ES-I3 (cell line): Measurements from ENCODE around the gene ALDH8A1.

Source experiments
- H3K36me3 ChIP-seq: 2 replicates; pipeline ENCODE4 v1.6.1; 2013; ENCODE audit warnings: mild to moderate bottlenecking, low read length, control low read depth, moderate library complexity; ENCODE audit not compliant: insufficient read depth
- H3K4me1 ChIP-seq: 2 replicates; pipeline ENCODE4 v1.6.1; 2013; ENCODE audit warnings: mild to moderate bottlenecking, control low read depth, low read length; ENCODE audit not compliant: insufficient read depth
- H3K9ac ChIP-seq: 2 replicates; pipeline ENCODE4 v1.6.1; 2013; ENCODE audit warnings: low read depth, mild to moderate bottlenecking, low read length, moderate library complexity
- H3K9me3 ChIP-seq: 2 replicates; pipeline ENCODE4 v1.6.1; 2013; ENCODE audit warnings: mild to moderate bottlenecking, low read length, moderate library complexity; ENCODE audit not compliant: control insufficient read depth, insufficient read depth

ALDH8A1 gene

GRCh38 chr6:134962421-134962820 lies 12.5 kb upstream of the ALDH8A1 start:
- H3K36me3 ChIP-seq, result no peaks in the 10 kb centered on the region
- no peaks in the 10 kb centered on the region for H3K9me3 ChIP-seq
- H3K4me1 ChIP-seq, result no peaks in the 10 kb centered on the region
- no peak overlapping the region for H3K9ac ChIP-seq

- Histone ChIP-seq H3K36me3 (no peaks in the 10 kb centered on the region), H3K9me3 (no peaks in the 10 kb centered on the region), H3K4me1 (no peaks in the 10 kb centered on the region), H3K9ac (no peak overlapping the region)
These were observed 11.5 kb upstream of the ALDH8A1 start for GRCh38 chr6:134961366-134961765.

- Histone ChIP-seq H3K9me3 (no peaks in the 10 kb centered on the region), H3K4me1 (no peaks in the 10 kb centered on the region), H3K36me3 (no peaks in the 10 kb centered on the region), H3K9ac (no peak overlapping the region)
These were observed 9.7 kb upstream of the ALDH8A1 start for GRCh38 chr6:134959603-134960002.

DNA sequence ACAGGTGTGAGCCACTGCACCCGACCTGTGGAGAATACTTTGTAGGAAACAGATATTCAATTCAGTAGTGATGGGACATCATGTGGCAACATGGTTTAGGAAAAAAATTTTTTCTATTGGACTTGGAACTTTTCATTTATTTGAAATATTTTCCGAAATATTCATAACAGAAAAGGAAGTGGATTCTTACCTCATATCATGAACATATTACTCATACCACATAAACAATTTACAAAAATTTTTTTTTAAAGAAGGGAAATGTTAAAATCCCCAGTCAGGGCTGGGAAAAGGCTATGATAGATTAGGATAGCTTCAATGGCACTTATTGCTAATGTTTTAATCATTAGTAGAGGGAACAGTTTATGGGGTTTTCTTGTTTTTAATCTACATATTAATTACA lies 6.8 kb upstream of the ALDH8A1 start:
- no peaks in the 10 kb centered on the region for H3K9me3 ChIP-seq
- no peak overlapping the region for H3K9ac ChIP-seq
- H3K4me1 ChIP-seq, result no peaks in the 10 kb centered on the region
- H3K36me3 ChIP-seq, result no peaks in the 10 kb centered on the region

DNA sequence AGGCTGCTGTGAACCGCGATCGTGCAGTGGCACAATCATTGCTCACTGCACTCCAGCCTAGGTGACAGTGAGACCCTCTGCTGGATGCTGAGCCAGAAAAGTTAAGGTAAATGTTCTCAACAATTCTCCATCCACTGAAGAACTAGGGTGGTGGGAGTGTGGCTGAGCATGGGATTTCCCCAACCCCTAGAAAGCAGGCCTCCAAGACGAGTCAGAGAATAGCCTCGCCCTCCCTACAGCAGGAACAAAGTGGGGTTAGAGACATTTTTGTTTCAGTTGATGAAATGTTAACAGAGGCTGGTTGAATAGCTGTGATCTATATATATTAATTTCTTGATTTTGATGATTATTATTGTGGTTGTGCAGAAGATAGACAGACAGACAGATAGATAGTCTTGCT lies 6.1 kb upstream of the ALDH8A1 start:
- Histone ChIP-seq H3K4me1 (no peaks in the 10 kb centered on the region), H3K36me3 (no peaks in the 10 kb centered on the region), H3K9me3 (no peaks in the 10 kb centered on the region), H3K9ac (no peak overlapping the region)

DNA sequence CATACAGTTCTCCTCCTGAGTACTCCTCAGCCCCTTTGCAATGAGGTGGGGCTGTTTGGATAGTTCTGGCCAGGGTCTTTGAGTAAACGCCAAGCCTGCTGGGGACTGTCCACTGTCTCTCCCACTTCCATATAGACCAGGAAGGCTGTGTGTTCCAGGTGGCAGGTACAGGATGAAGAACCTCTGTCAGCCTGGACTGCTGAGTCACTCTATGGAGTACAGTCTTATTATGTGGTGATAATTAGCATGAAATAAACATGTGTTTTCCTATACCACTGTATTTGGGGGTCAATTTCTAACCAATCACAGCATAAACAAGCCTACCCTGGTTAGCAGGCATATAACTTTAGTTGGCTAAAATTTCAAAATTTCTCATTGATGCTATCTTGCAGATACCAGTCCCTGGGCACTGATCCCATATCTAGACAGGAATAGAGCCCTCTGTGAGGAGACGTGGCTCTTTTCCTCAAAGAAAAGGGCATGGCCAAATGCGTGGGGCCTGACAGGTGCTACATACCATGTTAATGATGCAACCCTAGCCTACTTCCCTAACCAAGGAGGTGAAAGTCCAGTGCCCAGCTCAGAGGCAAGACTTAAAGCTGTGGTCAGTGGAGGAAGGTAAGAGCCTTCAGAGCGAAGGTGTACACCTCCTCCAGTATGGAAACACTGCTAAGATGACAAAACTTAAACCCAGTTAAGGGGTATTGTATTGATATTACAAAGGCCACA lies 4.5 kb upstream of the ALDH8A1 start:
- H3K36me3 ChIP-seq, result no peaks in the 10 kb centered on the region
- H3K9ac ChIP-seq, result no peak overlapping the region
- H3K9me3 ChIP-seq, result no peaks in the 10 kb centered on the region
- H3K4me1 ChIP-seq, result 0 out of 2 replicates have a peak, but pooled peaks cover 8% of the 10 kb centered on the region

GRCh38 chr6:134951494-134952263 lies 1.8 kb upstream of the ALDH8A1 start:
- H3K4me1 ChIP-seq, result 0 out of 2 replicates have a peak, but pooled peaks cover 8% of the 10 kb centered on the region
- no peak overlapping the region for H3K9ac ChIP-seq
- no peaks in the 10 kb centered on the region for H3K36me3 ChIP-seq
- H3K9me3 ChIP-seq, result no peaks in the 10 kb centered on the region

DNA sequence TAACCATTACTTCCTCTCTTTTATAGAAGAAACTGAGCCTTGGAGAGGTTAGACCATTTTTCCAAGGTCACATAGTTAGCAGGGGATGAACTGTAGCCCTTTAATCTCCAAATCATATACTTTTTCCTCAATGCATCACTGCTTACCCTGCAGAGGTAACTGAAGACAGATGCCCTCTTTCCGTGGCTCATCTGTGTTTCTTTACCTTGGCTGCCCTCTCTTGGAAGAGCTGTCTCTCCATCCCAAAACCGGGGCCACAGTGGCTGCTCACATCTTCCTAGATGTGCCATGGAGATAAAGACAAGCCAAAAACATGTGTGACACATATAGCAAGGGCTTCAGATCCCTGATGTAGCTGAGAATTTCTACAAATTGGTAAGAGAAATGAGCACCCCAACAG lies 581 bp upstream of the ALDH8A1 start:
- 0 out of 2 replicates have a peak, but pooled peaks cover 8% of the 10 kb centered on the region for H3K4me1 ChIP-seq
- no peak overlapping the region for H3K9ac ChIP-seq
- H3K9me3 ChIP-seq, result no peaks in the 10 kb centered on the region

DNA sequence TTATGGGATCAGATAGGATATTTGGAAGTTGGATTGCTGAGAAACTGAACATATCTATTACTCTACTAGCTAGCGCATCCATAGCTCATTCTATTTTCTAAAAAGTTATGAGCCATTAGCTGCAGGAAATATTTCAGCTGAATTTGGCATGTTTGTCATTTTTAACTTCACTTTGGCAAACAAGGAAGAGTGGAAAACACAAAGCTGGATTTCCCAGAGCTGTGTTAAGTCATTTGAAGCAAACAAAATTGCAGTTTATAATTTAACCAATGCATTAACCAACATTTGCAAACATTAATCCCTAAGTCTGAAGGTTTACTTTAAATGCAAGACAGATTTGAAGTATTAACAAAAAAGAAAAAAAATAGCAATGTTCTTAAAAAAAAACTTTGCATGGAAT lies 1.2 kb downstream of the ALDH8A1 start:
- no peak overlapping the region for H3K9ac ChIP-seq
- H3K4me1 ChIP-seq, result 0 out of 2 replicates have a peak, but pooled peaks cover 8% of the 10 kb centered on the region
- no peaks in the 10 kb centered on the region for H3K36me3 ChIP-seq
- H3K9me3 ChIP-seq, result no peaks in the 10 kb centered on the region

More for the DNA sequence above, 581 bp upstream of the ALDH8A1 start:
- no peaks in the 10 kb centered on the region for H3K36me3 ChIP-seq

DNA sequence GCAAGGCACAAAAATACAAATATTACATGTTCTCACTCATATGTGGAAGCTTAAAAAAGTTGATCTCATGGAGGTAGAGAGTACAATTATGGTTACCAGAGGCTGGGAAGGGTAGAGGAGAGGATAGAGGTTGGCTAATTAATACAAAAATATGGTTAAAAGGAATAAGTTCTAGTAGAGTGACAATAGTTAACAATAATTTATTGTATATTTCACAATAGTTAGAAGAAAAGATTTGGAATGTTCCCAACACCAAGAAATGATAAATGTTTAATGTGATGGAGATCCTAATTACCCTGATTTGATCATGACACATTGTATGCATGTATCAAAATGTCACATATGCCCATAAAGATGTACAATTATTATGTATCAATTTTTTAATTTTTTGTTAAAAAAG lies 1.8 kb downstream of the ALDH8A1 start:
- Histone ChIP-seq H3K36me3 (no peaks in the 10 kb centered on the region), H3K9ac (no peak overlapping the region), H3K4me1 (0 out of 2 replicates have a peak, but pooled peaks cover 8% of the 10 kb centered on the region), H3K9me3 (no peaks in the 10 kb centered on the region)

- Histone ChIP-seq H3K9me3 (no peaks in the 10 kb centered on the region), H3K36me3 (no peaks in the 10 kb centered on the region), H3K9ac (no peak overlapping the region), H3K4me1 (0 out of 2 replicates have a peak, but pooled peaks cover 5% of the 10 kb centered on the region)
These were observed 4.9 kb downstream of the ALDH8A1 start for GRCh38 chr6:134945045-134945444.

- Histone ChIP-seq H3K36me3 (no peaks in the 10 kb centered on the region), H3K4me1 (0 out of 2 replicates have a peak, but pooled peaks cover 4% of the 10 kb centered on the region)
These were observed 6.3 kb downstream of the ALDH8A1 start for GRCh38 chr6:134943522-134944111.

GRCh38 chr6:134938896-134939295 lies 11.0 kb downstream of the ALDH8A1 start:
- Histone ChIP-seq H3K9ac (no peak overlapping the region), H3K36me3 (no peaks in the 10 kb centered on the region), H3K9me3 (no peaks in the 10 kb centered on the region), H3K4me1 (0 out of 2 replicates have a peak, but pooled peaks cover 4% of the 10 kb centered on the region)

More at GRCh38 chr6:134943522-134944111, 6.3 kb downstream of the ALDH8A1 start:
- no peak overlapping the region for H3K9ac ChIP-seq
- H3K9me3 ChIP-seq, result no peaks in the 10 kb centered on the region

- no peak overlapping the region for H3K9ac ChIP-seq
- H3K9me3 ChIP-seq, result no peaks in the 10 kb centered on the region
- 0 out of 2 replicates have a peak, but pooled peaks cover 4% of the 10 kb centered on the region for H3K4me1 ChIP-seq
- no peaks in the 10 kb centered on the region for H3K36me3 ChIP-seq
These were observed 12.5 kb downstream of the ALDH8A1 start for GRCh38 chr6:134937426-134937825.
